ENCODE results near the gene PINLYP. TPM values are rescaled to one million over a fixed set of nuclear protein-coding genes. Genes with fewer than 3 reads are reported as not detected.
A peak's percentile ranks its signal among the peaks of the same experiment; 100 is the strongest.

Gene PINLYP
- total RNA-seq, 1 experiment from 2014 or later = 11.9 TPM

GRCh38 chr19:43554317-43554895, 21.2 kb upstream of the PINLYP start:
- Mint-ChIP-seq H3K27me3 (ENCODE audit: low read depth) (no peaks in the 10 kb centered on the region), H3K36me3 (ENCODE audit: insufficient read depth in 1 of 3, low read depth in 3 of 3) (peaks cover 15 to 54% (median 49%) of the 10 kb centered on the region in 3 experiments; a peak in 6 of 7 replicates), H3K4me3 (no peak overlapping the region), H3K9me3 (0 out of 5 replicates have a peak, but pooled peaks cover 0 to 2% of the 10 kb centered on the region in 2 experiments), H3K4me1 (peaks cover 7 to 11% of the 10 kb centered on the region in 2 experiments), H3K27ac (peak overlapping the region in 1 of 3 experiments; percentile 37; a peak in 2 of 7 replicates)
- Histone ChIP-seq H3K4me2 (ENCODE audit: insufficient read depth, insufficient read length, low read length) (no peak overlapping the region), H3K18ac (ENCODE audit: insufficient read length, low read depth, low read length) (no peak overlapping the region), H3K4me1 (ENCODE audit: insufficient read depth, low read length) (no peaks in the 10 kb centered on the region), H3K79me2 (ENCODE audit: insufficient read depth, low read length) (no peaks in the 10 kb centered on the region), H2AFZ (ENCODE audit: low read length) (no peak overlapping the region), H3K27me3 (ENCODE audit: insufficient read depth, low read length) (no peaks in the 10 kb centered on the region), H3K27ac (ENCODE audit: insufficient read length, low read depth, low read length) (no peak overlapping the region), H3T11ph (ENCODE audit: low read length) (no peak overlapping the region), H3K14ac (ENCODE audit: insufficient read depth, low read length) (no peak overlapping the region), H4K20me1 (ENCODE audit: control insufficient read depth, insufficient read depth, insufficient read length) (no peaks in the 10 kb centered on the region), H2BK12ac (ENCODE audit: insufficient read length, low read depth, low read length) (no peak overlapping the region), H2AK5ac (ENCODE audit: insufficient read length, low read length) (no peak overlapping the region), H4K8ac (replicated peaks; ENCODE audit: insufficient read length, low read depth, low read length) (no peak overlapping the region), H2BK20ac (ENCODE audit: low read depth, low read length, poor library complexity, severe bottlenecking) (no peak overlapping the region), H3K9ac (ENCODE audit: extremely low read depth, insufficient read length, low read length) (no peak overlapping the region), H3K4ac (ENCODE audit: low read depth, low read length) (no peak overlapping the region), H3K56ac (ENCODE audit: insufficient read length, low read depth, low read length) (no peak overlapping the region), H3K23ac (ENCODE audit: insufficient read length, low read depth, low read length) (no peak overlapping the region), H2BK5ac (ENCODE audit: insufficient read length, low read length) (no peak overlapping the region), H3K9me3 (ENCODE audit: control insufficient read depth, low read depth, low read length) (no peaks in the 10 kb centered on the region), H4K5ac (ENCODE audit: insufficient read length, low read depth, low read length) (no peak overlapping the region), H3K23me2 (ENCODE audit: insufficient read length, low read depth, low read length, poor library complexity, severe bottlenecking) (no peaks in the 10 kb centered on the region), H4K91ac (ENCODE audit: insufficient read length, low read depth, low read length) (no peak overlapping the region), H2BK15ac (ENCODE audit: low read depth, low read length) (no peak overlapping the region), H2BK120ac (ENCODE audit: low read depth, low read length, poor library complexity, severe bottlenecking) (no peak overlapping the region), H3K79me1 (ENCODE audit: insufficient read depth, low read depth, low read length, poor library complexity, severe bottlenecking) (no peaks in the 10 kb centered on the region)
- no peak for DNase-seq
- no CpG with 5 or more reads among the region's 15 CpGs for WGBS (ENCODE audit: extremely low coverage, insufficient read length, low lambda C conversion rate)
- TF ChIP-seq CTCF (conservative IDR thresholded peaks at IDR 0.05) = no peak

All from H9 (cell line).